Gastrocnemius medialis (tissue), 4 donors: ENCODE measurements around the gene CDC25B. TPM values are rescaled to one million over a fixed set of nuclear protein-coding genes. Genes with fewer than 3 reads are reported as not detected.

Experiments used
- ATAC-seq, 2 donors: fragments of 150-250 bp; one replicate each; pipeline ENCODE4 v1.9.1; 2016
- DNase-seq, 2 donors: peaks; one replicate each; pipeline ENCODE4 v3.0.0-alpha.2; 2019
- H3K27ac ChIP-seq, 4 donors: fragments of 200-600 bp; sonication (generic); 1 replicate in 1 of 4; 2 replicates in 3 of 4; pipeline ENCODE4 v1.5.1; 2016 to 2018; ENCODE audit warnings: mild to moderate bottlenecking in 2 of 4, moderate library complexity in 1 of 4
- H3K27me3 ChIP-seq, 3 donors: fragments of 200-600 bp; sonication (generic) in 2 of 3; 1 replicate in 1 of 3; 2 replicates in 2 of 3; pipeline versions ENCODE4 v1.5.1 to v1.6.0; 2016 to 2019; ENCODE audit warnings: mild to moderate bottlenecking in 1 of 3, moderate library complexity in 1 of 3
- H3K36me3 ChIP-seq, 2 donors: fragments of 200-600 bp; sonication (generic) in 1 of 2; one replicate each; pipeline ENCODE4 v1.5.1; 2017 to 2018
- H3K4me1 ChIP-seq, 2 donors: fragments of 200-600 bp; sonication (generic) in 1 of 2; one replicate each; pipeline ENCODE4 v1.5.1; 2016 to 2017; ENCODE audit warnings: mild to moderate bottlenecking in 2 of 2
- H3K4me3 ChIP-seq, 4 donors: fragments of 200-600 bp; sonication (generic) in 3 of 4; 1 replicate in 1 of 4; 2 replicates in 3 of 4; pipeline ENCODE4 v1.5.1; 2016 to 2019; ENCODE audit warnings: mild to moderate bottlenecking in 2 of 4
- H3K9me3 ChIP-seq, 3 donors: fragments of 200-600 bp; sonication (generic) in 2 of 3; 1 replicate in 1 of 3; 2 replicates in 2 of 3; pipeline ENCODE4 v1.5.1; 2016 to 2019
- POLR2A ChIP-seq, 2 donors: fragments of 450-650 bp; IDR thresholded peaks; one replicate each; pipeline ENCODE4 v1.6.1; 2017; ENCODE audit warnings: antibody characterized with exemption in 2 of 2, mild to moderate bottlenecking in 2 of 2, moderate library complexity in 2 of 2
- in situ Hi-C, 4 donors: fragments of 200-750 bp; cut with MboI; loops; one replicate each; pipeline versions ENCODE4 v1.15.0 to v1.8.0; 2017; ENCODE audit warnings: low sequenced_read_pairs in 4 of 4
- intact Hi-C: fragments of 100-400 bp; cut with DNase I; formaldehyde crosslinking; loops from one replicate; pipeline ENCODE4 v1.15.1; 2023; ENCODE audit warnings: low total_unique reads
- total RNA-seq, 4 donors: library from RNA; depleted of rRNA; stranded (reverse); fragments of >200 nt; gene quantifications; one replicate each; pipeline versions ENCODE4 v1.1.0 to v1.2.3, GENCODE V29; 2016
- TF ChIP-seq, protein P1 (sequence below), 5 experiments: fragments of 450-650 bp in 3 of 5; fragments of 200-600 bp in 2 of 5; sonication (generic) in 2 of 5; IDR thresholded peaks in 4 of 5; conservative IDR thresholded peaks in 1 of 5; 1 replicate in 4 of 5; 2 replicates in 1 of 5; pipeline ENCODE4 v1.5.1; 2016 to 2019; ENCODE audit warnings: antibody characterized with exemption in 5 of 5, mild to moderate bottlenecking in 3 of 5, moderate library complexity in 3 of 5

Gene CDC25B
- total RNA-seq, 4 donors from 2014 or later, result 2.3 to 17.3 (median 10.1) TPM

DNA sequence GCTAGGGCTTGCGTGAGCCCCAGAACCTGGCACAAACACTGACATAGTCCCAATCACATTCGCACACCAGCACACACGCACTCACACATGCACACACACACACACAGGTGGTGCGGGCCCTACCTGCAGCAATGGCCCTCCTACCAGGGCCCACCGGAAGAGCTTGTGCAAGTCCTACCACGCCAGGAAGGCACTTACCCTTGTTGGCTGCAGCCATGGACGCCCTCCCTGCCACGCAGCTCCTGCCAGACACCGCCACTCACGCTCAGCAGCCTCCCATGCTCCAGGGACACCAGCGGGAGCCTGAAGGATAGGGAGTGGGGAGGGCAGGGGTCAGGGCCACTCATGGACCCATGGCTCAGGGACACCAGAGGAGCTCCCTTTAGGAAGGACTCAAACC, 36.2 kb upstream of the CDC25B start:
- in situ Hi-C loops, result loop anchor here in 1 of 4 donors (25.0 kb wide), 1 partner anchor 327 kb away; no protein-coding TSS in a partner anchor
- ATAC-seq, result no peak
- Histone ChIP-seq H3K36me3 (no peaks in the 10 kb centered on the region), H3K27ac (peak overlapping the region in 2 of 4 donors; percentile 46 to 65), H3K9me3 (no peaks in the 10 kb centered on the region), H3K4me1 (no peaks in the 10 kb centered on the region), H3K27me3 (no peaks in the 10 kb centered on the region), H3K4me3 (no peak overlapping the region)
- no peak for DNase-seq
- intact Hi-C loops, result loop anchor here (10.0 kb wide), 1 partner anchor 355 kb away; the partner anchor contains the start of gene DNAAF9
- TF ChIP-seq POLR2A (IDR thresholded peaks at IDR 0.05), result no peak
- TF ChIP-seq, protein P1, sequence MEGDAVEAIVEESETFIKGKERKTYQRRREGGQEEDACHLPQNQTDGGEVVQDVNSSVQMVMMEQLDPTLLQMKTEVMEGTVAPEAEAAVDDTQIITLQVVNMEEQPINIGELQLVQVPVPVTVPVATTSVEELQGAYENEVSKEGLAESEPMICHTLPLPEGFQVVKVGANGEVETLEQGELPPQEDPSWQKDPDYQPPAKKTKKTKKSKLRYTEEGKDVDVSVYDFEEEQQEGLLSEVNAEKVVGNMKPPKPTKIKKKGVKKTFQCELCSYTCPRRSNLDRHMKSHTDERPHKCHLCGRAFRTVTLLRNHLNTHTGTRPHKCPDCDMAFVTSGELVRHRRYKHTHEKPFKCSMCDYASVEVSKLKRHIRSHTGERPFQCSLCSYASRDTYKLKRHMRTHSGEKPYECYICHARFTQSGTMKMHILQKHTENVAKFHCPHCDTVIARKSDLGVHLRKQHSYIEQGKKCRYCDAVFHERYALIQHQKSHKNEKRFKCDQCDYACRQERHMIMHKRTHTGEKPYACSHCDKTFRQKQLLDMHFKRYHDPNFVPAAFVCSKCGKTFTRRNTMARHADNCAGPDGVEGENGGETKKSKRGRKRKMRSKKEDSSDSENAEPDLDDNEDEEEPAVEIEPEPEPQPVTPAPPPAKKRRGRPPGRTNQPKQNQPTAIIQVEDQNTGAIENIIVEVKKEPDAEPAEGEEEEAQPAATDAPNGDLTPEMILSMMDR (IDR thresholded peaks at IDR 0.05 in 4 of 5, conservative IDR thresholded peaks at IDR 0.05 in 1 of 5), result no peak

DNA sequence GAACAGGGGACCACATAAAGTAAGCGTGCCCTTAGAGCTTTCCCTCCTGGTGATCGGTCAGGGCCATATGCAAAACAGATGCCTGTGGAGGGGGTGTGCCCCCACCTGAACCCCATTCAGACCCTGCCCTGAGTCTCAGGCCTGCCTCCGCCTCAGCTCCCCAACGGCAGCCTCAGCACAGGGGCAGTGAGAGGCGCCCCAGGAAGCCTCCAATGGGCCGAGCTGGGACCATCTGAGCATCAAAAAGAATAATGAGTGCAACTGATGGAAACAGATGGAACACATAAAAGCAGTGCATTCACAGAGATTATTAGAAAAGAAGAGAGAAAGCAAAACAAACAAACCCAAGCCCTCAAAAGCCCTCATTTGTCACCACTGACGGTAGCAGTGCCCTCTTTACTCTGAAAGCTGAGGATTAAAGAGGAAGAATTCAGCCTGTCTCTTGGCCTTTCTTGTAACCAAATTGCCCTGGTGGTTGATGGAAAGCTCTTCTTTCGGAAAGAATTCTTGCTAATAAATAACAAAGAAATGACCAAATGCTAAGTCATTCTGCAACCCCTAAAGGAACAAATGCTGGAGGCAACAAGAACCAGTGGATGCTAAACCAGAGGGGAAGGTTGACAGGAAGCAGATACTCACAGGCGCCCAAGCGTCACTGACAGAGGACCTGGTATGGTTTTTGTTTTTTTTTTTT, 35.3 kb upstream of the CDC25B start:
- TF ChIP-seq, protein P1 (IDR thresholded peaks at IDR 0.05 in 4 of 5, conservative IDR thresholded peaks at IDR 0.05 in 1 of 5), result no peak
- no peak for TF ChIP-seq POLR2A (IDR thresholded peaks at IDR 0.05)
- Histone ChIP-seq H3K27me3 (no peaks in the 10 kb centered on the region), H3K4me1 (no peaks in the 10 kb centered on the region), H3K36me3 (no peaks in the 10 kb centered on the region), H3K4me3 (no peak overlapping the region), H3K9me3 (no peaks in the 10 kb centered on the region), H3K27ac (peak overlapping the region in 1 of 4 donors; percentile 22)
- in situ Hi-C loops, result loop anchor here in 1 of 4 donors (25.0 kb wide), 1 partner anchor 326 kb away; no protein-coding TSS in a partner anchor
- ATAC-seq (no peak), DNase-seq (no peak)
- intact Hi-C loops, result loop anchor here (10.0 kb wide), 1 partner anchor 356 kb away; the partner anchor contains the start of gene DNAAF9

DNA sequence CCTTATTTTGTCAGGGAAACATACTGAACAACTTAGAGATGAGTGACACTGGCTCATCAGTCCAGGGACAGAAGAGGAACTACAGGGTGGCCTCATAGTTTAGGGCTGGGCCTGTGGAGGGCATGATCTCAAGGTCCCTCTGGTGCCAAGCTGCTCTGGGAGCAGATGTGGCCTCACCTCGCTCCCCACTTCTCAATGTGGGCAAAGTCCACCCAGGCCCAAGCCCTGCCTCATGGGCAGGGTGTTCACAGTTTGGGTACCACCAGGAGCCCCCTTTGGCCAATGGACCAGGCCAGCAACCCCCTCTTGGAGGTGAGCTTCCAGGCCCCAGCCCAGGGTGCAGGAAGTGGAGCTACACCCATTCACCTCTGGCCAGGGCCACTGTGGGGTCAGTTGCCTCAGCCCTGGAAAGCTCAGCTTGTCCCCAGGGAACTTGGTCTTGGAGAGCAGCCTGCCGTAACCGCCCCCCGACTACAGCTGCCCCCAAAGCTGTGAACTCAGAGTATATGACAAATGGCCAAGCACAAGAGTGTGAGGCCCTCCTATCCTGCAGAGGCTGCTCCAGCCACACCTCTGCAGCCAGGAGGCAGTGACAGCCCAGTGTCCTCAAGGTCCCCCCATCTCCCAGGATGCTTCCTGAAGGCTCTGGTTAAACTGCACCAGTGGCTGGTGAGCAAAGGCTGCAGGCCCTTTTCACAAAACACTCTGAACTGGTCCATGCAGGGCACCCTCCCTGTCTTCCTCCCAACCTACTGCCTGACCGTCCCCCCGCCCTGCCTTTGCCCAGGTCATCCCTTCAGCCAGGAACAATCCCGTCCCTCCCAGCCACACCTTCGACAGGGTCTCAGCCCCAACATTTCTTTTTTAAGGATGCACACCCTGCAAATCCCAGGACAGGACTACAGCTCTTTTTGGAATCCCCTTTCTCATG, 32.2 kb upstream of the CDC25B start:
- intact Hi-C loops (loop anchor here (10.0 kb wide), 1 partner anchor 359 kb away; the partner anchor contains the start of gene DNAAF9), in situ Hi-C loops (loop anchor here in 1 of 4 donors (25.0 kb wide), 1 partner anchor 323 kb away; no protein-coding TSS in a partner anchor)
- Histone ChIP-seq H3K4me1 (peaks cover 10 to 22% of the 10 kb centered on the region in 2 donors), H3K4me3 (no peak overlapping the region), H3K27me3 (no peaks in the 10 kb centered on the region), H3K36me3 (no peaks in the 10 kb centered on the region), H3K9me3 (no peaks in the 10 kb centered on the region), H3K27ac (peak overlapping the region in 2 of 4 donors; percentile 44 to 46)
- DNase-seq (no peak), ATAC-seq (no peak)
- TF ChIP-seq, protein P1 (IDR thresholded peaks at IDR 0.05 in 4 of 5, conservative IDR thresholded peaks at IDR 0.05 in 1 of 5), result no peak

DNA sequence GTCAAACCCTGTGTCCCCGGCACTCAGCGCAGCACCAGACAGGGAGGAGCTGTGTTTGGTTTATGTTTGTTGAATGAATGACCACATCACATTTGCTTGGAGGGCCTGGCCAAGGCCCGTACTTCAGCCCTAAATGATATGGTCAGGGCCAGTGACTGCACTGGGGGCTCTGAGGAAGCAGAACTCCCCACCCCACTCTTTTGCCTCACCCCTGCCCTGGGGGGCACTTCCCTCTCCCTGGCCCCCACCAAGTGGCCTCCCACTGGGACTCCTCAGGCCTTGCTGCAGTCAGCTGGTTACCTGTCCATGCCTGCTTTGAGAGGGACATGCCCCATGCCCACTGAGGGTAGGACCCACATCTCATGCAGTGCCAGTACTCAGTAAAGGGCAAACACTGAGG, 31.5 kb upstream of the CDC25B start:
- Histone ChIP-seq H3K27ac (peak overlapping the region in 3 of 4 donors; percentile 35 to 46 (median 44)), H3K4me3 (no peak overlapping the region), H3K27me3 (no peaks in the 10 kb centered on the region), H3K36me3 (no peaks in the 10 kb centered on the region), H3K9me3 (no peaks in the 10 kb centered on the region), H3K4me1 (peaks cover 12 to 23% of the 10 kb centered on the region in 2 donors)
- intact Hi-C loops (loop anchor here (5.0 to 10.0 kb wide), 2 partner anchors 87 to 360 kb away; partner anchors contain the start of gene DNAAF9), in situ Hi-C loops (loop anchor here in 1 of 4 donors (25.0 kb wide), 1 partner anchor 323 kb away; no protein-coding TSS in a partner anchor)
- TF ChIP-seq, protein P1 (IDR thresholded peaks at IDR 0.05 in 4 of 5, conservative IDR thresholded peaks at IDR 0.05 in 1 of 5), result no peak
- TF ChIP-seq POLR2A (IDR thresholded peaks at IDR 0.05), result no peak
- DNase-seq, result no peak
- no peak for ATAC-seq
